Fibroblast of villous mesenchyme (primary cell): Measurements from ENCODE around the gene CD8A. TPM values are rescaled to one million over a fixed set of nuclear protein-coding genes. Genes with fewer than 3 reads are reported as not detected.

ENCODE experiments used
- DNase-seq: peaks from one replicate; pipeline ENCODE4 v3.0.0-alpha.2; 2010; ENCODE audit warnings: low read depth
- H3K4me3 ChIP-seq: 2 replicates; pipeline ENCODE4 v1.5.1; 2011; ENCODE audit warnings: low read depth, mild to moderate bottlenecking, low read length
- CTCF ChIP-seq: IDR thresholded peaks from 2 replicates; pipeline ENCODE4 v1.5.1; 2012; ENCODE audit warnings: low read depth, mild to moderate bottlenecking, low read length; ENCODE audit not compliant: insufficient read depth
- total RNA-seq: library from RNA; depleted of rRNA; stranded (reverse); fragments of >200 nt; gene quantifications from 2 replicates; pipeline ENCODE4 v1.2.3, GENCODE V29; 2012

The CD8A gene
- total RNA-seq, 1 donor, result not detected

- no peak for TF ChIP-seq CTCF
- no peak for DNase-seq
- H3K4me3 ChIP-seq, result no peak overlapping the region
These were observed 28.2 kb upstream of the CD8A start for GRCh38 chr2:86818957-86819356.

GRCh38 chr2:86818114-86818801 is 27.5 kb upstream of the CD8A start:
- no peak overlapping the region for H3K4me3 ChIP-seq
- no peak for TF ChIP-seq CTCF
- no peak for DNase-seq

GRCh38 chr2:86815611-86816010 is 24.9 kb upstream of the CD8A start:
- no peak for TF ChIP-seq CTCF
- no peak overlapping the region for H3K4me3 ChIP-seq
- DNase-seq, result no peak

- TF ChIP-seq CTCF, result no peak
- no peak for DNase-seq
- H3K4me3 ChIP-seq, result no peak overlapping the region
These were observed 18.9 kb upstream of the CD8A start for GRCh38 chr2:86809481-86810121.

GRCh38 chr2:86808315-86809161 is 17.8 kb upstream of the CD8A start:
- peak; percentile 73 for DNase-seq
- peak; percentile 81 for TF ChIP-seq CTCF
- H3K4me3 ChIP-seq, result peak overlapping the region; percentile 42

- peak; percentile 8 for DNase-seq
- H3K4me3 ChIP-seq, result peak overlapping the region; percentile 42
- no peak for TF ChIP-seq CTCF
These were observed 17.0 kb upstream of the CD8A start for GRCh38 chr2:86807468-86808275.
